Gastrocnemius medialis (tissue), 4 donors: ENCODE measurements around the gene PATJ.

ENCODE experiments used
- CTCF ChIP-seq, 5 experiments: fragments of 450-650 bp in 3 of 5; fragments of 200-600 bp in 2 of 5; sonication (generic) in 2 of 5; IDR thresholded peaks in 4 of 5; conservative IDR thresholded peaks in 1 of 5; 1 replicate in 4 of 5; 2 replicates in 1 of 5; pipeline ENCODE4 v1.5.1; 2016 to 2019; ENCODE audit warnings: antibody characterized with exemption in 5 of 5, mild to moderate bottlenecking in 3 of 5, moderate library complexity in 3 of 5
- POLR2A ChIP-seq, 2 donors: fragments of 450-650 bp; IDR thresholded peaks; one replicate each; pipeline ENCODE4 v1.6.1; 2017; ENCODE audit warnings: antibody characterized with exemption in 2 of 2, mild to moderate bottlenecking in 2 of 2, moderate library complexity in 2 of 2

- TF ChIP-seq CTCF (IDR thresholded peaks at IDR 0.05 in 4 of 5, conservative IDR thresholded peaks at IDR 0.05 in 1 of 5) (no peak), POLR2A (IDR thresholded peaks at IDR 0.05) (no peak)
Measured at GRCh38 chr1:61797045-61797755, 54.9 kb downstream of the PATJ start.
